ENCODE data around the gene UGCG. TPM values are rescaled to one million over a fixed set of nuclear protein-coding genes. Genes with fewer than 3 reads are reported as not detected.

Gene UGCG
- total and polyA plus RNA-seq, 2 donors (not counting 1 experiment from before 2014, with no cell fraction given) = 23.9 to 53.5 TPM

DNA sequence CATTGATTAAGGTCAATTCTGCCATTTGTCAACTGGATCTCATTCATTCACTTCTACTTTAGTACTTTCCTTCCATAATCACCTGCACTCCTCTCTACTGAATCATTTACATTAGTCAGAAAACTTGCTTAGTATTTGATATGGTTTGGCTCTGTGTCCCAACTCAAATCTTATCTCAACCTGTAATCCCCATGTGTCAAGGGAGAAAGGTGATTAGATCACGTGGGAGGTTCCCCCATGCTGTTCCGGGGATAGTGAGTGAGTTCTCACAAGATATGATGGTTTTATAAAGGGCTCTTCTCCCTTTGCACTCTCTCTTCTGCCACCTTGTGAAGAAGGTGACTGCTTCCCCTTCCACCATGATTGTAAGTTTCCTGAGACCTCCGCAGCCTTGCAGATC lies 23.7 kb upstream of the UGCG start:
- no peak overlapping the region for H3K4me3 Mint-ChIP-seq
- ATAC-seq (ENCODE audit: low read depth) (no peak), DNase-seq (no peak)
- Histone ChIP-seq H3K36me3 (replicated peaks in 1 of 2; ENCODE audit: control extremely low read depth in 1 of 2, control insufficient read depth in 1 of 2, extremely low read depth in 1 of 2, insufficient read depth in 2 of 2, low read length in 1 of 2) (no peaks in the 10 kb centered on the region), H4K20me1 (ENCODE audit: control insufficient read depth, insufficient read depth, low read length, poor library complexity, severe bottlenecking) (no peaks in the 10 kb centered on the region), H3K4me1 (ENCODE audit: control insufficient read depth in 2 of 2, insufficient read depth in 2 of 2, low read length in 2 of 2) (no peaks in the 10 kb centered on the region), H3K27me3 (replicated peaks in 1 of 4; ENCODE audit: control extremely low read depth in 1 of 4, control insufficient read depth in 3 of 4, insufficient read depth in 4 of 4, low read length in 3 of 4) (no peaks in the 10 kb centered on the region), H3K9ac (ENCODE audit: low read length) (no peak overlapping the region), H3K9me3 (ENCODE audit: control extremely low read depth in 1 of 3, control insufficient read depth in 2 of 3, insufficient read depth in 1 of 3, low read length in 2 of 3) (peaks cover 0 to 4% (median 0%) of the 10 kb centered on the region in 3 donors), H3K4me3 (ENCODE audit: control extremely low read depth in 1 of 5, extremely low read depth in 1 of 5, insufficient read depth in 1 of 5, low read depth in 2 of 5, low read length in 4 of 5) (no peak overlapping the region), H3K79me2 (ENCODE audit: control insufficient read depth, insufficient read depth, low read length) (no peaks in the 10 kb centered on the region), H3K4me2 (replicated peaks; ENCODE audit: low read depth, low read length, poor library complexity, severe bottlenecking) (no peak overlapping the region), H3K27ac (ENCODE audit: low read length in 2 of 2) (no peak overlapping the region), H2AFZ (ENCODE audit: insufficient read depth, low read depth, low read length, poor library complexity, severe bottlenecking) (no peak overlapping the region)
- H3K4me1 Mint-ChIP-seq = no peaks in the 10 kb centered on the region
- WGBS (ENCODE audit: insufficient coverage) = no CpG with 5 or more reads among the region's 3 CpGs
- intact Hi-C loops (cut with micrococcal nuclease) = no loop called here
- no peak overlapping the region for H3K27ac Mint-ChIP-seq
- POLR2A ChIA-PET = no interaction called here
- no peaks in the 10 kb centered on the region for H3K9me3 Mint-ChIP-seq (ENCODE audit: insufficient read depth)
- H3K27me3 Mint-ChIP-seq = no peaks in the 10 kb centered on the region
- TF ChIP-seq EZH2 (IDR thresholded peaks at IDR 0.05; ENCODE audit: borderline replicate concordance, insufficient read depth, low read depth, low read length, poor library complexity, severe bottlenecking) = no peak
- TF ChIP-seq, protein P1, sequence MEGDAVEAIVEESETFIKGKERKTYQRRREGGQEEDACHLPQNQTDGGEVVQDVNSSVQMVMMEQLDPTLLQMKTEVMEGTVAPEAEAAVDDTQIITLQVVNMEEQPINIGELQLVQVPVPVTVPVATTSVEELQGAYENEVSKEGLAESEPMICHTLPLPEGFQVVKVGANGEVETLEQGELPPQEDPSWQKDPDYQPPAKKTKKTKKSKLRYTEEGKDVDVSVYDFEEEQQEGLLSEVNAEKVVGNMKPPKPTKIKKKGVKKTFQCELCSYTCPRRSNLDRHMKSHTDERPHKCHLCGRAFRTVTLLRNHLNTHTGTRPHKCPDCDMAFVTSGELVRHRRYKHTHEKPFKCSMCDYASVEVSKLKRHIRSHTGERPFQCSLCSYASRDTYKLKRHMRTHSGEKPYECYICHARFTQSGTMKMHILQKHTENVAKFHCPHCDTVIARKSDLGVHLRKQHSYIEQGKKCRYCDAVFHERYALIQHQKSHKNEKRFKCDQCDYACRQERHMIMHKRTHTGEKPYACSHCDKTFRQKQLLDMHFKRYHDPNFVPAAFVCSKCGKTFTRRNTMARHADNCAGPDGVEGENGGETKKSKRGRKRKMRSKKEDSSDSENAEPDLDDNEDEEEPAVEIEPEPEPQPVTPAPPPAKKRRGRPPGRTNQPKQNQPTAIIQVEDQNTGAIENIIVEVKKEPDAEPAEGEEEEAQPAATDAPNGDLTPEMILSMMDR (IDR thresholded peaks at IDR 0.05) = no peak
- CTCF ChIA-PET = interaction anchor here (0.5 kb wide), 1 partner anchor 195 kb away, joined by 3 read pairs; no protein-coding TSS in a partner anchor

- H3K9me3 ChIP-seq (ENCODE audit: control extremely low read depth in 1 of 3, control insufficient read depth in 2 of 3, insufficient read depth in 1 of 3, low read length in 2 of 3) = no peaks in the 10 kb centered on the region
- H3K4me3 Mint-ChIP-seq = no peak overlapping the region
- no peak overlapping the region for H3K4me3 ChIP-seq (ENCODE audit: control extremely low read depth in 1 of 5, extremely low read depth in 1 of 5, insufficient read depth in 1 of 5, low read depth in 2 of 5, low read length in 4 of 5)
- no peak for TF ChIP-seq EZH2 (IDR thresholded peaks at IDR 0.05; ENCODE audit: borderline replicate concordance, insufficient read depth, low read depth, low read length, poor library complexity, severe bottlenecking)
- TF ChIP-seq, protein P1 (IDR thresholded peaks at IDR 0.05) = no peak
- no peaks in the 10 kb centered on the region for H3K36me3 ChIP-seq (replicated peaks in 1 of 2; ENCODE audit: control extremely low read depth in 1 of 2, control insufficient read depth in 1 of 2, extremely low read depth in 1 of 2, insufficient read depth in 2 of 2, low read length in 1 of 2)
- H3K27me3 Mint-ChIP-seq = no peaks in the 10 kb centered on the region
- ATAC-seq (ENCODE audit: low read depth) (no peak), DNase-seq (no peak)
- H3K4me2 ChIP-seq (replicated peaks; ENCODE audit: low read depth, low read length, poor library complexity, severe bottlenecking) = no peak overlapping the region
- H3K4me1 ChIP-seq (ENCODE audit: control insufficient read depth in 2 of 2, insufficient read depth in 2 of 2, low read length in 2 of 2) = no peaks in the 10 kb centered on the region
- WGBS (ENCODE audit: insufficient coverage) = 86% methylated on average over 3 of the region's 6 CpGs
- H2AFZ ChIP-seq (ENCODE audit: insufficient read depth, low read depth, low read length, poor library complexity, severe bottlenecking) = no peak overlapping the region
- no peak overlapping the region for H3K27ac ChIP-seq (ENCODE audit: low read length in 2 of 2)
- ChIA-PET CTCF (no interaction called here), POLR2A (interaction anchor here (0.6 kb wide), 1 partner anchor 52 kb away, joined by 3 read pairs; no protein-coding TSS in a partner anchor)
- no peaks in the 10 kb centered on the region for H3K27me3 ChIP-seq (replicated peaks in 1 of 4; ENCODE audit: control extremely low read depth in 1 of 4, control insufficient read depth in 3 of 4, insufficient read depth in 4 of 4, low read length in 3 of 4)
- no peak overlapping the region for H3K27ac Mint-ChIP-seq
- H3K9ac ChIP-seq (ENCODE audit: low read length) = no peak overlapping the region
- H3K4me1 Mint-ChIP-seq = no peaks in the 10 kb centered on the region
- intact Hi-C loops (cut with micrococcal nuclease) = no loop called here
- H3K79me2 ChIP-seq (ENCODE audit: control insufficient read depth, insufficient read depth, low read length) = no peaks in the 10 kb centered on the region
- no peaks in the 10 kb centered on the region for H4K20me1 ChIP-seq (ENCODE audit: control insufficient read depth, insufficient read depth, low read length, poor library complexity, severe bottlenecking)
- no peaks in the 10 kb centered on the region for H3K9me3 Mint-ChIP-seq (ENCODE audit: insufficient read depth)
Observed at GRCh38 chr9:111873901-111874300, 22.7 kb upstream of the UGCG start.

All from B cell (primary cell).